BE2C (cell line): ENCODE measurements around the gene ZNF860.

Source experiments
- DNase-seq: peaks from one replicate; pipeline ENCODE4 v3.0.0-alpha.2; 2020
- H3K27me3 ChIP-seq: fragments of 250-450 bp; sonication (Bioruptor Pico); 2 replicates; pipeline ENCODE4 v1.5.1; 2020; ENCODE audit warnings: mild to moderate bottlenecking
- H3K36me3 ChIP-seq: fragments of 250-450 bp; sonication (Bioruptor Pico); 2 replicates; pipeline ENCODE4 v1.5.1; 2020; ENCODE audit warnings: mild to moderate bottlenecking
- H3K4me1 ChIP-seq: fragments of 250-450 bp; sonication (Bioruptor Pico); 2 replicates; pipeline ENCODE4 v1.5.1; 2020
- H3K4me3 ChIP-seq: 2 replicates; pipeline ENCODE4 v1.5.1; 2011; ENCODE audit warnings: low read depth, low read length
- H3K9me3 ChIP-seq: fragments of 250-450 bp; sonication (Bioruptor Pico); 2 replicates; pipeline ENCODE4 v1.5.1; 2020
- CTCF ChIP-seq: IDR thresholded peaks from 2 replicates; pipeline ENCODE4 v1.5.1; 2012; ENCODE audit warnings: mild to moderate bottlenecking, low read depth, low read length

Gene ZNF860

GRCh38 chr3:31947671-31948091 lies 33.9 kb upstream of the ZNF860 start:
- no peaks in the 10 kb centered on the region for H3K36me3 ChIP-seq
- no peaks in the 10 kb centered on the region for H3K9me3 ChIP-seq
- no peak overlapping the region for H3K4me3 ChIP-seq
- H3K4me1 ChIP-seq: no peaks in the 10 kb centered on the region
- no peak for TF ChIP-seq CTCF
- no peaks in the 10 kb centered on the region for H3K27me3 ChIP-seq
- DNase-seq: no peak

GRCh38 chr3:31948280-31948679 lies 33.3 kb upstream of the ZNF860 start:
- no peak overlapping the region for H3K4me3 ChIP-seq
- H3K36me3 ChIP-seq: no peaks in the 10 kb centered on the region
- DNase-seq: no peak
- H3K9me3 ChIP-seq: no peaks in the 10 kb centered on the region
- H3K4me1 ChIP-seq: no peaks in the 10 kb centered on the region
- H3K27me3 ChIP-seq: no peaks in the 10 kb centered on the region
- TF ChIP-seq CTCF: no peak

- no peaks in the 10 kb centered on the region for H3K9me3 ChIP-seq
- no peaks in the 10 kb centered on the region for H3K4me1 ChIP-seq
- DNase-seq: no peak
- H3K27me3 ChIP-seq: no peaks in the 10 kb centered on the region
- TF ChIP-seq CTCF: no peak
- no peak overlapping the region for H3K4me3 ChIP-seq
- no peaks in the 10 kb centered on the region for H3K36me3 ChIP-seq
Measured at GRCh38 chr3:31952205-31952604, 29.3 kb upstream of the ZNF860 start.

GRCh38 chr3:31953091-31953490 lies 28.5 kb upstream of the ZNF860 start:
- no peaks in the 10 kb centered on the region for H3K4me1 ChIP-seq
- H3K4me3 ChIP-seq: no peak overlapping the region

GRCh38 chr3:31953636-31954035 lies 27.9 kb upstream of the ZNF860 start:
- no peaks in the 10 kb centered on the region for H3K9me3 ChIP-seq
- H3K36me3 ChIP-seq: no peaks in the 10 kb centered on the region
- no peak for DNase-seq
- H3K4me3 ChIP-seq: no peak overlapping the region
- H3K4me1 ChIP-seq: no peaks in the 10 kb centered on the region
- H3K27me3 ChIP-seq: no peaks in the 10 kb centered on the region
- no peak for TF ChIP-seq CTCF

More at GRCh38 chr3:31953091-31953490, 28.5 kb upstream of the ZNF860 start:
- no peak for DNase-seq
- H3K27me3 ChIP-seq: no peaks in the 10 kb centered on the region
- no peak for TF ChIP-seq CTCF
- H3K36me3 ChIP-seq: no peaks in the 10 kb centered on the region
- no peaks in the 10 kb centered on the region for H3K9me3 ChIP-seq

- no peaks in the 10 kb centered on the region for H3K9me3 ChIP-seq
- TF ChIP-seq CTCF: no peak
- no peak for DNase-seq
- H3K4me1 ChIP-seq: no peaks in the 10 kb centered on the region
- H3K4me3 ChIP-seq: no peak overlapping the region
- no peaks in the 10 kb centered on the region for H3K27me3 ChIP-seq
- H3K36me3 ChIP-seq: no peaks in the 10 kb centered on the region
Measured at GRCh38 chr3:31955581-31955980, 26.0 kb upstream of the ZNF860 start.
